KG1 (cell line): Measurements from ENCODE around the gene MARCHF10.
"Not testable (repeated sequence)": the region's sequence is repeated elsewhere in the genome, so short reads cannot be mapped to it uniquely, and the experiment has no call there.

Experiments used
- DNase-seq: peaks from one replicate; lab custom pipeline; 2025; lab: John Stamatoyannopoulos, UW

The MARCHF10 gene, protein sequence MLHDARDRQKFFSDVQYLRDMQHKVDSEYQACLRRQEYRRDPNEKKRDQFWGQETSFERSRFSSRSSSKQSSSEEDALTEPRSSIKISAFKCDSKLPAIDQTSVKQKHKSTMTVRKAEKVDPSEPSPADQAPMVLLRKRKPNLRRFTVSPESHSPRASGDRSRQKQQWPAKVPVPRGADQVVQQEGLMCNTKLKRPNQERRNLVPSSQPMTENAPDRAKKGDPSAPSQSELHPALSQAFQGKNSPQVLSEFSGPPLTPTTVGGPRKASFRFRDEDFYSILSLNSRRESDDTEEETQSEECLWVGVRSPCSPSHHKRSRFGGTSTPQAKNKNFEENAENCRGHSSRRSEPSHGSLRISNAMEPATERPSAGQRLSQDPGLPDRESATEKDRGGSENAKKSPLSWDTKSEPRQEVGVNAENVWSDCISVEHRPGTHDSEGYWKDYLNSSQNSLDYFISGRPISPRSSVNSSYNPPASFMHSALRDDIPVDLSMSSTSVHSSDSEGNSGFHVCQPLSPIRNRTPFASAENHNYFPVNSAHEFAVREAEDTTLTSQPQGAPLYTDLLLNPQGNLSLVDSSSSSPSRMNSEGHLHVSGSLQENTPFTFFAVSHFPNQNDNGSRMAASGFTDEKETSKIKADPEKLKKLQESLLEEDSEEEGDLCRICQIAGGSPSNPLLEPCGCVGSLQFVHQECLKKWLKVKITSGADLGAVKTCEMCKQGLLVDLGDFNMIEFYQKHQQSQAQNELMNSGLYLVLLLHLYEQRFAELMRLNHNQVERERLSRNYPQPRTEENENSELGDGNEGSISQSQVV

GRCh38 chr17:62807812-62808575 lies at the start of gene MARCHF10:
TSS of gene MARCHF10 (minus strand) at chr17:62808314. CDS start at chr17:62801735, 6,579 bp downstream.
- DNase-seq = no peak

DNA sequence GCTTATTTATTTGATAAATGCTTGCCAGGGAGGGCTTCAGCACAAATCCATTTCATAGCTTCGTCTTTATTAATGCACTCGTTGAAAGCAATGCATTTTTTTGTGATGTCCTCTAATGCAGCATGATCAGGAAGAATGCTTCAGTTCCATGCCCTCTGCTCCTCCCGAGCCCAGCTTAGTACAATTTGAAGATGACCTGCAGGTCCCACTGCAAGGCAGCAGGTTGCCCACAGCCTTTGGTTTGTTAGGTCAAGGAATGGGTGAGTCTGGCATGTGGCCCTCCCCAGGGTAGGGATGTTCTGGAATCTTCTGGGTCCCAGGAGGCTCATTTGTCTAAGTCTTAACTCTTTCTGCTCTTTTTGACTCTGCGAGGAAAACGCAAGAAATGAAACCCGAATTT lies 49.4 kb upstream of the MARCHF10 start:
- no peak for DNase-seq

- no peak for DNase-seq
Measured at GRCh38 chr17:62856594-62856993, 48.5 kb upstream of the MARCHF10 start.

- DNase-seq = no peak
Measured at GRCh38 chr17:62855156-62855555, 47.0 kb upstream of the MARCHF10 start.

GRCh38 chr17:62854098-62854680 lies 46.1 kb upstream of the MARCHF10 start:
- DNase-seq = no peak

GRCh38 chr17:62852195-62852594 lies 44.1 kb upstream of the MARCHF10 start:
- no peak for DNase-seq

GRCh38 chr17:62849591-62850415 lies 41.7 kb upstream of the MARCHF10 start:
- DNase-seq = not testable (repeated sequence)

- DNase-seq = no peak
Measured at GRCh38 chr17:62848334-62848733, 40.2 kb upstream of the MARCHF10 start.

DNA sequence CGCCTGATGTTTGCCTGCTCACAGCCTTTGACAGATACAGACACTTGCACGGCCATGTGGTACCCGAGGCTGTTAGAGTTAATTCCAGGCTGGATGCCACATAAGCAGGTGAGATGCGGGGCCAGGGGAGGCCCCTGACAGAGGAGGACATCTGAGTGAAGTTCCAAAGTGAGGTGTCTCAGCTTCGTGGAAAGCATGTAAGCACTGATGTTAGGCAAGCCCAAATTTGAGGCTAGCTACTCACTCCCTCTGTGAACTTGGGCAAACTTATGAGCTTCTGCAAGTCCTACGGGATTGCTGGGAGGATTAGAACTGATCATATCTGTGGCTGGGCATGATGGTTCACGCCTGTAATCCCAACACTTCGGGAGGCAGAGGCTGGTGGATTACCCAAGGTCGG lies 39.3 kb upstream of the MARCHF10 start:
- DNase-seq = no peak

DNA sequence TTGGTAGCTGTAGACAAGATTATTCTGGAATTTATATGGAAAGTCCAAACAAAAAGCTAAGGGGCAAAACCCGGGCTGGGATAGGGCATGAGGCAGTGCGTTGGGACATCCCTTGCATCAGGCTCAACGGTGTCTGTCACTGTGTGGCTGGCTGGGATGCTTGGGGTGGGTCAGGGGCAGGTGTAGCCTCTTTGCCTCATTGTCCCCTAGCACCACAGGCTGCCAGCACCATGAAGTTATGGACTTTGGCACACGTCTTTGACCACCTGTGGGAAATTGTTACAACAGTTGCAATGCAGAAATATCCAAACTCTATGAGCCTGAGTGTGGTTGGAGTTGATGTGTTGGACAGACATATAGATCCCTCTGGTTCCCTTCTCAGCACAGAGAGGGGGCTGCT lies 32.8 kb upstream of the MARCHF10 start:
- DNase-seq = no peak

GRCh38 chr17:62833816-62834215 lies 25.7 kb upstream of the MARCHF10 start:
- not testable (repeated sequence) for DNase-seq

- DNase-seq = no peak
Measured at GRCh38 chr17:62832405-62832804, 24.3 kb upstream of the MARCHF10 start.

- DNase-seq = not testable (repeated sequence)
Measured at GRCh38 chr17:62831066-62831465, 23.0 kb upstream of the MARCHF10 start.

DNA sequence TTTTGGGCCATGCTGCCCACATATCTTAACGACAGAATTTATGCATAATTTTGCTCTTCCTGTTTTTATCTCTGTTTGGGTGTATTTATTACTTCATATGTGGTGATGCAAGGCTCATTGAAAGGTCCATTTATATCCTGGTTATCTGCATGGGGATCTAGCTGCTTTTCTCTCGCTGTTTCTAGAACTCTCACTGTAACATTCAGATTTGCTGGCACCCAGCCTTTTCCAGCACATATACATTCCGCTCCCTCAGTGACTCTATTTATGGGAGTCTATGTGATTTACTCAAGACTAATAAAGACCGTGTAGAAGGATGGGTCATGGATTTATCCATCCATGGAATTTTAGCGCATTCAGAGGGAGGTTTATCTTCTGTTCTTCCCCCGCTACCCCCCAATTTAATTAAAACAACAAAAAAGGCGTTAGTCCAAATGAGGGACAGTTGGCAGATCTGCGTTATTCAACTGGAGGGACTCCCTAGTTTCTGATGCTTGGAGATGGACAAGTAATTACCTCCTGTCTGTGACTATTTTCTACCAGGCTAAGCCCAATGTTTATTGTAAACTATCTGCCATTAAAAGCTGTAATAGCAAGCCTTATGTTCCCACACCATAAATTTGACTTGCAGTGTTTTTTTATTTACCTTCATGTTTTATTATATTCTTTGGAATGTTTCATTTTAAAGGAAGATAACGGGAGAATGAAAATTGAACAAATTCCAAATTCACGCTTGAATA lies 19.8 kb upstream of the MARCHF10 start:
- no peak for DNase-seq

DNA sequence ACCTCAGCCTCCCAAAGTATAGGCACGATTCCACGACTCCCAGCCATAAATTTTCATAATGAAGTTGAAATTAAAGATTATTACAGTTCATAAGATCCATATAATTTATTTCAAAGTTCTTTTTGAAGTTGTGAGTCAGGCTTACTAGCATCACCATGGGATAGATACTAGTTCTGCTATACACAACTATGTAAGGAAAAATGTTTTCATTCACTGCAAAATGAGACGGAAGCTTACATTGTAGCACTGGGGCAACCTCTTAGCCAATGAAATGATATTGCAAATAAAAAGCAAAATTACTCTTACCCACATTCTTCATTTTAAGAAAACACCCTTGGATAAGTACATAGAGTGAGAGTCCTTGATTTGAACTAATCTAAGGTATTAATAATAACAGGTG lies 18.8 kb upstream of the MARCHF10 start:
- no peak for DNase-seq

DNA sequence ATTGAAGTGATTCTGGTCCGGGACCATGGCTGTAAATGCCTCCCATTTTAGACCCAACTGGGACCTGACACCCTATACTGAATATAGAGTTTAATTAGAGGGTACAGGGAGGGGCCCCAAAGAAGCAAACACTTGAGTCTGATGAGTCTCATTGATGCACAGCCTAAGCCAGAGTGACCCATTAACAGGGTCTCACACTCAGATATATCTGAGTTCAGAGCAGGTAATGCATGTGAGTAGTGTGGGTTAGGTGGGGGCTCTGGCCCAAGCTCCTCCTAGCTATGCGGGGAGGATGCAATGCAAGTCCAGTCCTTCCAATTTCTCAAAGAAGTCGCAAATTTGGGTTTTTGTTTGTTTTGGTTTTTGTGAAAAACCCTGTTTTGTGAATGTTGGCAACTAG lies 17.1 kb upstream of the MARCHF10 start:
- DNase-seq = no peak

GRCh38 chr17:62824290-62825131 lies 16.4 kb upstream of the MARCHF10 start:
- DNase-seq = no peak

- DNase-seq = no peak
Measured at GRCh38 chr17:62823111-62823893, 15.2 kb upstream of the MARCHF10 start.
